Caki2 (cell line): ENCODE measurements around the gene SSU72. TPM values are rescaled to one million over a fixed set of nuclear protein-coding genes. Genes with fewer than 3 reads are reported as not detected.

Experiments
- DNase-seq: peaks from one replicate; pipeline ENCODE4 v3.0.0-alpha.2; 2015; ENCODE audit warnings: low read depth
- in situ Hi-C: cut with HindIII; loops from 2 replicates; pipeline ENCODE4 v1.10.0; 2016; ENCODE audit warnings: low sequenced_read_pairs, low pct_unique_long_range_greater_than_20kb, mixed read lengths
- total RNA-seq: library from RNA; depleted of rRNA; stranded (reverse); fragments of >200 nt; shearing (Covaris generic); gene quantifications from 2 replicates; pipeline ENCODE4 v1.2.3, GENCODE V29; 2014; ENCODE audit warnings: low replicate concordance; rRNA removed

Gene SSU72
- 51.1 and 81.8 TPM in 2 replicates for total RNA-seq

DNA sequence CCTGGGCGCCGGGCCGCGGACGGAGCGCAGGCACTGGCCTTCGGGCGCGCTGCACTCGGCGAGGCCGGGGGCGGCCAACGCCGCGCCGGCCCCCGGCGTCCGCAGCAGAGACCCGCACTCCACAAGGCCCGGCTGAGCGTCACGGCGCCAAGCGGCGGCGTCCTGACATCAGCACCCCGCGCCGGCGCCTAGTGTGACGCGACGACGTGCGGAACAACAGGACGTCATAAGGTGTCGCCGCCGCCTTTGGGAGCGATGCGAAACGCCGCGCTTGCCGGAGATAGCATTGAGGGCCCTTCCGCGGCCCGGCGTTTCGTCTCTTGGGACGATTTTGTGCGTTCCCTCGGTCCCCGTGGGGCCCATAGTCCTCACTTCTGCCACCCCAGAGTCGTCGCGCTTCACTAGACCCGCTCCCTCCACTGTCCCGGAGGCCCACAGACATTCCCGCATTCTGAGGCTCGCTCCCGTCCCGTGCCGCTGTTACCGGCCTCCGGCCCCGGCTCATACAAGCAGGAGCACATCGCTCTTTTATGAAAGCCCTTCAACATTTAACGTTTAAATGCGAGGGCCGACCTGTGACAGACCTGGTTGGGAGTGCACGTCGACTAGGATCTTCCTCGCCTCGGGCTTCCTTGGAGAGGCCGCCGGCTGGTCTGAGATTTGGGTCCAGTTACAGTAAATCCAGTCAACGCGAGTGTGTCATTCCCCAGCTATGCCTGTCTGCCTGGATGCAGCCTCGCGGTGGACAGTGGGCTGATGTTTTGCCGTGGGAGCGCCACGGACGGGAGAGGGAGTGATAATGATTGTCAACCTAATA is at the start of gene SSU72:
Gene SSU72, minus strand, starts transcription at position 143 of the 817 bp plus-strand sequence. CDS start 306 bp downstream, outside the sequence.
- in situ Hi-C loops: no loop called here
- peak; percentile 75 for DNase-seq

DNA sequence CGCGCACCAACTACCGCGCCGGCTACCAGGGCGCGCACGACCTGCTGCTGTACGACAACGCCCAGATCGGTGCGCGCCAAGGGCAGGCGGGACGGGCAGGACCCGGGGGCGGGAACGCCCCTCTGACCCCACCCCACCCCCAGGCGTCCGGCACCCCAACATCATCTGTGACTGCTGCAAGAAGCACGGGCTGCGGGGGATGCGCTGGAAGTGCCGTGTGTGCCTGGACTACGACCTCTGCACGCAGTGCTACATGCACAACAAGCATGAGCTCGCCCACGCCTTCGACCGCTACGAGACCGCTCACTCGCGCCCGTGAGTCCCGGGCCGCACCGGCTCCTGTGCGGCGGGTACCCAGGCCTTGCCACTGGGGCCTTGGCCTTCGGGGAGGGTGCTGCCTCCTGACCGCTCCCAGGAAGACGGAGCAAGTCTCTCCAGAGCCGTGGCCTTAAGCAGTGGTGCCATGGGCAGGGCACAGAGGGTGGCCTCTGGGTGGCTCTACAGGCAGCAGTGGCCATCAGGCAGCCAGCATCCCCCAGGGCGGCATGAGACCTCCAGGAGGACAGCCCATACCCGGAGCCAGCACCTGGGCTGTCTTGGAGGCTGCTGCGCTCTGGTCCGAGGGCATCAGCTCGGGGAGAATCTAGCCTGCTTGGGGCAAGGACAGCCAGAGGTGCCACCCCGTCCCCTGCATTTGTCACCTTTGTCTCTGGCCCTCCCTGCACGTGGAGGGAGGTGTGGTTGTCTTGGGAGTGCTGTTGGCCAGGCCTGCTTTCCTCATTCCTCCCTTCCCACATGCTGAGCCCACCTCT is 49.2 kb upstream of the SSU72 start:
- in situ Hi-C loops: no loop called here
- no peak for DNase-seq

GRCh38 chr1:1623181-1623630 is 48.5 kb upstream of the SSU72 start:
- DNase-seq: no peak
- in situ Hi-C loops: no loop called here

DNA sequence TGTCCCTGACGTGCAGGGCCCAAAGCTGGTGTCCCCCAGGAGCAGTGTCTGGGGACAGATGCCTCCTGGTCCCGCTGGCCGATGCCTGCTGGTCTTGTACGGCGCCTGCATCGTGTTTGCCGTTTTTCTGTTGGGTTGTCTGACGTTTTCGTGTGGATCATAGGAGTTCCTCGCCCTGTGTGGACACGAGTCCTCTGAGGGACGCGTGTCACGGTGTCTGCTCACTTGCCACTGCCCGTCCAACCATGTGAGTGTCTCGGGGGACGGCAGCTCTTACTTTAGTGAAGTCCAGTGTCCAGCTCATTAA is 48.1 kb upstream of the SSU72 start:
- in situ Hi-C loops: no loop called here
- DNase-seq: no peak

- in situ Hi-C loops: no loop called here
- no peak for DNase-seq
Observed at GRCh38 chr1:1622010-1622787, 47.5 kb upstream of the SSU72 start.

- no peak for DNase-seq
Observed at GRCh38 chr1:1621173-1622009, 46.7 kb upstream of the SSU72 start.

DNA sequence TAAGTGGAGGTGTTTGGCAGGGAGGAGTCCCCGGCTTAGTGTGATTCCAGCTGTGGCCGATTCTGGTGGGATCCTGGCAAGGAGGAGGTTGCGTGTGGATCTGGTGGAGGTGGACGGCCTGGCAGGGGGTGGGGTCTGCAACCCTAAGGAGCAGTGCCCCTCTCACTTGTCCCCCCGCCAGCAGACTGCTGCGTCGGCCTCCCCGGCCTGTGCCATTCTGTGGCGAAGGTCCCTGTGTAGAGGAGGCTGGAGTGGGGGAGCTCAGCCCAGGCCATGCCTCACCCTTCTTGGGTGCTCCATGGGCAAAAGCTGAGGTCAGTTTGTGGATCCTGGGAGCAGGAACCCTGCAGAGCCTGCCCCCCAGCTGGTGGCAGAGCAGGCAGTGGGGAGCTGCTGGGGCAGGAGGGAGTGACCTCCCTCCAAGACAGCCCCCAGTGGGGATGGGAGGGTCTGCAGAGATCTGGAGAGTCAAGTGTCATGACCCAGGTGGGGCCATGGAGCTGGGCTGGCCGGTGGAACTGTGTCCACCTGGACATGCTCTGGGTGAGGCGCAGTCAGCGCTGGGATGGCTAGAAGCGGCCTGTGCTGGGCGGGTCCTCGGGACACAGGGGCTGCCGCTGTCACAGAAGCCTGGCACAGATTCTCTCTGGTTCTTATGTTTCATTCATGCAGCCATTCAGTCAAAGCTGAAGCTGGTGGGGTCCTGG is 45.9 kb upstream of the SSU72 start:
- DNase-seq: no peak
- in situ Hi-C loops: no loop called here

More at GRCh38 chr1:1621173-1622009, 46.7 kb upstream of the SSU72 start:
- in situ Hi-C loops: no loop called here

- no peak for DNase-seq
- in situ Hi-C loops: no loop called here
Observed at GRCh38 chr1:1619917-1620361, 45.3 kb upstream of the SSU72 start.

- no peak for DNase-seq
- in situ Hi-C loops: no loop called here
Observed at GRCh38 chr1:1618396-1619068, 43.9 kb upstream of the SSU72 start.

GRCh38 chr1:1617925-1618324 is 43.3 kb upstream of the SSU72 start:
- DNase-seq: no peak
- in situ Hi-C loops: no loop called here

DNA sequence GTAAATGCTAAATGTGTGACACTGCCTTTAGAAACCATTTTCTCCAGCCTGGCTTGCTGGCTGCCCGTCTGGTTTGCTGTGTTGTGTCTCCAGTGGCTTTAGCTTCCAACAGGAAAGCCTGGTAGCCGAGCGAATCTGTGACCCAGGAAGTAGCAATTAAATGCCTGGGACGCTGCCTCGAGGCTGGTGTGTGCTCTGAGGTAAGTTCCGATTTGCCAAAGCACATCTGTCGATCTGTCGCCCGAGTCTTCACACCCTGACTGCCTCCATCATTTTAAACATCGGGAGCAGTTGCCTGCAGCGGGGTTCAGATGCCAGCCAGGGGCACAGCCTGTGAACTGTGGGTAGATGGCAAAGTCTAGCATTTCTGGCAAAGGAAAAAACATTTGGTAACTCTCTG is 42.9 kb upstream of the SSU72 start:
- in situ Hi-C loops: no loop called here
- no peak for DNase-seq

- no peak for DNase-seq
- in situ Hi-C loops: no loop called here
Observed at GRCh38 chr1:1616838-1617237, 42.2 kb upstream of the SSU72 start.

GRCh38 chr1:1616045-1616790 is 41.6 kb upstream of the SSU72 start:
- in situ Hi-C loops: no loop called here

GRCh38 chr1:1615256-1616044 is 40.8 kb upstream of the SSU72 start, which contains the start of gene MIB2:
TSS of gene MIB2 (plus strand) at chr1:1615500. CDS start at chr1:1623453, 7,953 bp downstream.
- in situ Hi-C loops: no loop called here
- peak; percentile 86 for DNase-seq

More at GRCh38 chr1:1616045-1616790, 41.6 kb upstream of the SSU72 start:
- peak; percentile 19 for DNase-seq

DNA sequence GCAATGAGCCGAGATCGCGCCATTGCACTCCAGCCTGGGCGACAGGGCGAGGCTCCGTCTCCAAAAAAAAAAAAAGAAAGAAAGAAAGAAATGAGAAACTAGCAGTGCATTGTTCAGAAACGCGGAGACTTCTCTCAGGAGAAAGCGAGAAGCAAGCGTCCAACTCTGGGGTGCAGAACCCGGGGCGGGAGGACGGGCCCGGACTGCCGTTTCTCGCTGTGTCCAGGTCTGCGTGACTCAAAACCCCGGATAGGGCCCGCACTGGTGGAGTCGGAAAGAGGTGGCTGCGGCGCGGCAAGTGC is 40.2 kb upstream of the SSU72 start:
- in situ Hi-C loops: no loop called here
- DNase-seq: no peak
